GM21717 (cell line): ENCODE measurements around the gene RERE.

Experiments used
- ATAC-seq: cut with Tn5 transposase; IDR thresholded peaks from one replicate; pipeline ENCODE4 v1.9.1; 2021; ENCODE audit warnings: mild to moderate bottlenecking, moderate library complexity; ENCODE audit not compliant: unreplicated experiment

The RERE gene

DNA sequence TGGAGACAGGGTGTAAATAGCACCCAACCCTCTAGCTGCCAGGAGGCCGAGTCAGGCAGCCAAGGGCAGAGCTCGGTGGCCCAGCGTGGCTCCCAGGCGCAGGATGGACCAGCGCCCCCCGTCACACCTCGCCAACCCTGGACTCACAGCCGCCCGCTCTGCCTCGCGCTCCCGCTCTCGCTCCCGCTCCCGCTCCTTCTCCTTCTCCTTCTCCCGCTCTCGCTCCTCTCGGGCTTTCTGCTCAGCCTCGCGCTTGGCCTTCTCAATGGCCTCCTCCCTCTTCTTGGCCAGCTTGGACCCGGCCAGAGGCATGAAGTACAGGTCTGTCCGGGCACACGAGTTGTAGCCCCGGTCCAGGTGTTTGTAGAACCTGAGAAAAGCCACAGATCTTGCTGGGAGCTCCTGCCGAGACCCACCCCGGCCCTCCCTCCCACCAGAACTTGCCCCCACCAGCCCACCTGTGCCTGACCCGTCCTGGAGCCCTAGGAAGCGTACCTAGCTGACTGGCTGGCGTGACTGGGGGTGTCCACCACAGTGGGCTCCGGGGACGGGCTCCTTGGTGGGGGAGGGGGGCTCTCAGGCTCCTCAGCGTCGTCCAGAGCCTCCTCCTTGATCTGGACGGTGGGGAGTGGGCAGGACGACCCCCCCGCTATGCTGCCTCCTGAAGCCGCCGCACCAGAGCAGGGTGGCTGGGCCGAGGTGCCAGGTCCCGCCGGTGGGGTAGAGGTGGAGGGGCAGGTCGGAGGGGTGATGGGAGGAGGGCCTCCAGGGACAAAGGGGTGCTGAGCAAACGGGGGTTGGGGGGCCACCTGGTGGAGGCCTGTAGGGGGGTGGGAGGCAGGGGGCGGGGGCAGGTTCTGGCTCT, 457.6 kb downstream of the RERE start:
- ATAC-seq: no peak

DNA sequence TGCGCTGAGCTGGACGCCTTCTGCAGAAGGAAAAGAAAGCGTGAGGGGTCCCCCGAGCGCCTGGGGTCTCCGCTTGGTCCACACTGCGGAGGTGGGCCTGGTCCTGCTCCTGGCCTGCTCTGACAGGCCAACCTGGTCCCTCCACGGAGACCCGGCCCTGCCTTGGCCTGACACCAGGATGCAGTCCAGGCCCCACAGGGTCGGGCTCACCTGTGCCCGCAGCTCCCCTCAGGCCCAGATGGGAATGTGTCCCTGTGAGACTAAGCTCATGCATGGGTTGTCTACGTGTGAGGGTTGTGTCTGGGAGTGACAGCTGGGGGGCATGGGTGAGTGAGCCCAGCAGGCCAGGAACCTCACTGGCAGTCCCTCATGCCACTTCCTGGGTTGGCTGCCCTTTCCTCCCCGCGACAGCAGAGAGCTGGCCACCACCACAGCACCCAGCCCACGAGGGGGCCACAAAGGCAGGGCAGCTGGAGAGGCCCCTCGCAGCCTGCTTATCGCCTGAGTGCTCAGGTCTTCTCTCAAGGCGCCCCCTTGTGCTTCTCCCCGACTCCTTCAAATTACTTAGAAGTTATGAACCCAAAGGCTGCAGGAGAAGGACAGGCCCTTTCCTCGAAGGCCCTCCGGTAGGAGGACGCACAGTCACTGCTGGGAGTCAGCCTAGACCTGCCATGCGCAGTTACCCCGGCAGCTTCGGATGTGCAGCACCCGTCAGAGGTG, 458.4 kb downstream of the RERE start:
- ATAC-seq: no peak

DNA sequence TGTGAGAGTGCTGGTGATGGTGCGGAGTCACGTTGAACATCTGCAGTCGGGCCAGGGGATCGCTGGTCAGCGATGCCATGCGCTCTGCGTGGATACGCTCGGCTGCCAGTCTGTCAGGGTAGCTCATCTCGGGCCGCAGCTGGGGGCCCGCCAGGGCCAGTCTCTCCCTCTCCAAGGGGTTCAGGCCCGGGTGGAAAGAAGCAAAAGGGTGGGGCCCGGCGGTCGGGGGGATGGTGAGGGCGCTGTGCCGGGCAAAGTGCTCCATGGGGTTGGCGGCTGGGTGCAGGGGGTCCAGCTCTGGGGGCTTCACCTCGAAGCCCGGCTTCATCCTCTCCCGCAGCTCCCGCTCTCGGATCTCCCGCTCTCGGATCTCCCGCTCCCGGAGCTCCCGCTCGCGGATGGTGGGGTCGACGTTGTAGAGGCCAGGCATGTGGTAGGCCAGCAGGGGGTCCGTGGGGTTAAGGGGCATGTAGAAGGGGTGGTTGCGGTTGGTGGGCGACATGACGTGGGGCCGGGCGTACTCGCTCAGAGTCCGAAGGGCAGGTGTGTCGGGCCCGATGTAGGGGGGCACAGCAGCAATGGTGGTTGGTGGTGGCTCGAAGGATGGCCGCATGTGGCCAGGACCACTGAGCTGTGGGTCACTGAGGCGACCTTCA, 459.1 kb downstream of the RERE start:
- ATAC-seq: no peak

DNA sequence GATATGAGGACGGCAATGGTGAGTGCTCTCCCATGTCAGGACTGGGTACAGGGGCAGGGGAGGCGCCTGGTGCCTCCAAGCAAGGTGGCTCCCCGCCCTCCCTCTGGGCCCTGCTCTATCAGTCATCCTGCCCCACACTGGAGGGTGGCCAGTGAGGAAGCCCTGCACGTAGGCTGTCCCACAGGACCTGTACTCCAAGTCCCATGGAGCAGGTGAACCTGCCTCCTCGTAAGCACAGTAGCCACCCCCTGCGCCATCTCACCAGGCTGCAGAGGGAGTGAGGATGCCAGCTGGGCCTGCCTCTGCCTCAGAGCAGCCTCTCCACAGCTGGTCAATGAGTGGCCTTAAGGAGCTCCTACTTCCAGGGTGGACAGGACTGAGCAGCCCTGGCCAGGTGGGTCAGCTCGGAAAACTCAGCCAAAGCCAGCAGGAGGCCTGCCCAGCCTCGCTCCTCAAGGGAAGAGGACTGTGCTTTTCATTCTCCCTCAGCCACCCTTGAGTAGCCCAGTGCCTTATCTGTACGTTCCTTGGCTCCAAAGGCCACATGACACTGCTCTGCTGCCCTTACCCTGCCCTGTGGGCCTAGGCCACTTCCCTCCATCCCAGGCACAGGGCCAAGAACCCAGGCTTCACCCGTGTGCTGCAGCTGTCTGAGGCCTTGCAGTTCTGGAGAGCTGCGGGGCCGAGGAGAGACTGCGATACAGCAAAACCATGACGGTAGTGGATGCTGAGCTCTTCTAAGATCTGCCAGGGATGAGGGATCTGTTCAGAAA, 459.9 kb downstream of the RERE start:
- no peak for ATAC-seq

DNA sequence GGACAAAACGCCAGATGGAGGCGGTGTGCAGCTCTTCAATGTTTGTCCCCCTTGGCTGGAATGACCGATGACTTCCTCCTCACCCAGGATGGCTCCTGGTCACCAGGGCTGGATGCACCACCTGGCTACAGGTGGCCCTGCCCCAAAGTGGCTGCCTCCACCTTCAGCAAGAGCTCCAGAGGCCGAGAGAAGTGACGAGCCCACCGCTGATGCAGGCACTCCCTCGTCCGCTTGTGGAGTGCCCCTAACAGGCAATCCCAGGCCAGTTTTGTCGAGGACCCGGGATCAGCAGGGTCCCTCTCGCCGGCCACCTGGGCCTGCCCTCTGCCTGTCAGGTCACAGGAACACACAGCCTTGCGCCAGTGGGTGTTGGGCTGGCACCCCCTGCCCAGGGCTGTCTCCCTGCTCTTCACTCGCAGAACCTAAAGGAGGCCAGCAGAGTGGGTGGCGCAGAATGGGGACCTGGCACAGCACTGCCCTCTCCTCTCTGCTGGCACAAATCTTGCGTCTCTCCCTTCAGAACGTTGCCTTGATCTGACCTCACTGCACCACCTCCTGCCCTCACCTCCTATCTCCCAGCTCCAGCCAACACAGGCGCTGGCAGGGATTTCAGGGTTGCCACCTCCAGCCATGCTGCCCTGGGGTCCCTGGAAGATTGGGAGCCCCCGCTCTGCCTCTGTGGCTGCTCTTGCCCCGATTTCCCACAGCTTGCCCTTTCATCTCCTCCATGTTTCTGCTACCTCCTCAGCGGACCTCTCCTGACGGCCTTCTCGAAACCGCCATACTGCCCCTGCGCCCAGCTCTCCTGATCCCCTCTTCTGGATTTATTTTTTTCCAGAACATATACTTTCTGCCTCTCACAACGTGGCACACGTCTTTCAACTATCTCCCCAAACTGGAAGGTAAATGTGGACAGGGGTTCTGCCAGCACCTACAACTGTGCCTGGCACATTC, 460.9 kb downstream of the RERE start:
- ATAC-seq: no peak

DNA sequence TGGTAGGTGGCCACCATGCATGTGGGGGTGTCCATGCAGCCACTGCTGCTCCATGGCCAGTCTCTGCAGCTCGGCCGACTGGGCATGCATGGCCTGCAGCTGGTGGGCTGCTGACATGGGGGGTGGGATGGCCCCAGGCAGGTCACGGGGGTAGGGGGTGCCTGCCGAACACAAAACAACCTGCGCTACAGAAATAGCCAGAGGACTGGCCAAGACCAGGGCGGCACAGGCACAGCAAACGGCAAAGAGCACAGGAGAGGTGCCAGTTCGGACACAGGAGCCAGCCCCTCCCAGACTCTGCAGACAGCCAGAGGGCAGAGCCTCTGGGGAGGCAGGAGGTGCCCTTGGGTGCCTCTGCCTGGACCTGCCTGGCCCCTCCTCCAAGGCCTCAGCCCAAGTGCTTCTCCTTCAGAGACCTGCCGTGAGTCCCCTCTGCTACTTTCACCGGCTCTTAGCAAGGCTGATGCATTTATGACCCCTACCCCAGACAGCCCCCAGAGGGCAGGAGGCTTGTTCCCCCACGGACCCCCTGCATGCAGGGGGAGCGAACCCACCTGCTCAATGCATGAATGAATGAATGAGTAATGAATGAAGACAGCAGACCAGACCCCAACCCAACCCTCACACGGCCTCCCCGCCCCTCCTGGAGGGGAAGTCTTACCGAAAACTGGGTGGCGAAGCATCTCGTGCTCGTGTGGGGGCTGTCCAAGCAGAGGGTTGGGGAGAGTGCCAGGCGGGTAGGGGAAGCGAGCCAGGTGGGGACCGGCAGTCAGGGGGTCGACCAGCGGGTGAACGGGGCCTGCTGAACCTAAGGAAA, 461.8 kb downstream of the RERE start:
- no peak for ATAC-seq

DNA sequence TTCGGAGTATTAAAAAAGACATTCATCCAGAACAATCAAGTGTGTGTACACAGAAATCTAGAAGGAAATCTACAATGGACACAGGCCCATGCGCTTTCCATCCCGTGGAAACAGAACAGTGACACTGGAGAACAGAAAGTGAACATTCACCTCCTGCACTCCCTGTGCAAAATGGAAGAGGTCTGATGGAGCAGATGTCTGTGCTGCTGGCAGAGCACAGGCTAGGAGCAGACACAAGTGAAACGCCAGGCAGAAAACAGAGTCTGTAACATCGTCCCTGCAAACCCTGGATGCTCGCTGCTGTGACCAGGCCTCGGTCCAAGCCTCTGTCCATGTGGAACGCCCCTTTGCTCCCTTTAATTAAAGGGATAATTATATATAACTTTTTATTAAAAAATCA, 463.4 kb downstream of the RERE start:
- no peak for ATAC-seq

DNA sequence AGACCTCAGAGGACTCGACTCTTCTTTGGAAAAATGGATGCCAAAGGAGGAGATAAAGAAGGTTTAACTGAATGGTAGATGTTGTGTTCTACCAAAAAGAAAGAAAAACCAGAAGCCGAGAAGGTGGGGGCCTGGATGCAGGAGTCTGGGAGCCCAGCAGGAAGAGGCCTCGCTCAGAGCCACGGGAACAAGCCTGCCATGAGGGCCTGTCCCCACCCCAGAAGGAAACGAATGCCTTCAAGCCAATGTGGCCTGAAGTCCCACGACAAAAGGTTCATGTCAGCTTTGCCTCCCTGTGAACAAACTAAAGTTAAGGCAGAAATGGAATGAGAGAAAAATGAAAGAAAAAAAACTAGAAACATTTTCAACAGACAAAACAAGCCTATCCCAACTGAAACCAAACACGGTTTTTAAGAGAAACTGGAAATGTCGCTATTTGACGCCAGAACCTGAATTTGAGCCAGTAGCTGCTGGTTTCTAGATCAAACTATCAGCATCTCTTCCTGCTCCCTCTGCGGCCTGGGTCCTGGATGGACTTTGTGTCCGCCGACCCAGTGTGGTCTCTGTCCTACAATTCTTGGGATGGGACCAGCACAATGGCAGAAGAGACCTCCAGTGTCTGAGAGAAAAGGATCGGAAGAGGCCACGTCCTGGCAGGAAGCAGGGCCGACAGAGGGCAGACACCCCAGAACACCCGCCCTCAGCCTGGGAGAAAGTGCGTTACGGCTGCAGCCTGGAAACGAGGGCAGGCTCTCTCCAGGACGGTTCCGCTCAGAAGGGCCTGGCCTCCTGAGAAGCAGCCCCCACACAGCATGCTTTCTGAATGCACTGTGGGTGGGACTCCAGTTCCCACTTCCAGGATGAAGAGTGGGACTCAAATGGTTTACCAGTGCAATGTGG, 464.3 kb downstream of the RERE start:
- no peak for ATAC-seq

DNA sequence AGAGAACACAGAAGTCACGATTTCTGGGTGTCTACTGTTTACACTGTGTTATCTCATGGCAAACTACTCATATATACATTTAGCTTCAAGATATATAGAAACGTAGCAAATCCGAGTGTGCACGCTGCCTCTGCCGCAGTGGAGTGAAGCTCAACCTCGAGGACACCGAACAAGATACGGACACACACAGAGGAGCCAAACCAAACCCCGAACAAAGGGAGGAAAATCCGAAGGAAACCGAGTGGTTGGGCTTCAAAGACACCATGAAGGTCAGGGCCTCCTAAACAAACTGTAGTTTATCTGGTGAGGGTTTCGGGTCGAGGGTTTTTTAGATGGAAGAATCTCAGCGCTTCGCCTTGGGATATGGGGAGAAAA, 465.0 kb downstream of the RERE start:
- no peak for ATAC-seq

DNA sequence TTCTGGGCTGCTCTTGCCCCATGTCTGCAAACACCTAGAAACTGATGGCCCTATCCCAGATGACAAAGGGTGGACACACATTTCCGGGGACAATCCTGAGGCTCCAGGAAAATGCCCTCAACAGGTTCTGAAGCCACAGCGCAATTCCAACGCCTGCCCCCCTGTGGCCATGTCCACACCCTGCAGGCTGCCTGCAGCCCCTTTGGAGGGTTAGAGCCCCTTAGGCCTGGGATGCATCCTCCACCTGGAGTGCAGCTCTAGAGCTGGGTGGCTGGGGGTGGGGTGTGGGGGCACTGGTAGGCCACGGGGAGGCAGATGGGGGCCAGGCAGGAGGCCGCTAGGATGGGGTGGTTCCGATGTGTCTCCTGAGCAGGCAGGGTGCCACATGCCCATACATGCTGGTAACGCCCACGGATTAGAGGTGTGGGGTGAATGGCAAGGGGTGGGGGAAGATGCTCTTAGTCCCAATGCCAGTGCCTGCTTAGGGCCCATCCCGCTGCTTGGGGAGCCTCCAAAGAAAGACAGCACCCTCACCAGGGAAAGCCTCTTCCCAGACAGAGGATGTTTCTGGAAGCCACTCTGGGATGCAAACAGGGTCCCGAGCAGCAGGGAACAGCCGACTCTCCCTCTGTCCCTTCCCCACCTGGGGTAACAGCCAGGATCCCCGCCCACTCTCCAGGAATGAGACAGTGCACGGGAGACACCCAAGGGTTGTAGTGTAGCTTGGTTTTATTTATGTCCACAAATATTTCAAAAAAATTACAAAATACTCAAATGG, 465.6 kb downstream of the RERE start:
- no peak for ATAC-seq

DNA sequence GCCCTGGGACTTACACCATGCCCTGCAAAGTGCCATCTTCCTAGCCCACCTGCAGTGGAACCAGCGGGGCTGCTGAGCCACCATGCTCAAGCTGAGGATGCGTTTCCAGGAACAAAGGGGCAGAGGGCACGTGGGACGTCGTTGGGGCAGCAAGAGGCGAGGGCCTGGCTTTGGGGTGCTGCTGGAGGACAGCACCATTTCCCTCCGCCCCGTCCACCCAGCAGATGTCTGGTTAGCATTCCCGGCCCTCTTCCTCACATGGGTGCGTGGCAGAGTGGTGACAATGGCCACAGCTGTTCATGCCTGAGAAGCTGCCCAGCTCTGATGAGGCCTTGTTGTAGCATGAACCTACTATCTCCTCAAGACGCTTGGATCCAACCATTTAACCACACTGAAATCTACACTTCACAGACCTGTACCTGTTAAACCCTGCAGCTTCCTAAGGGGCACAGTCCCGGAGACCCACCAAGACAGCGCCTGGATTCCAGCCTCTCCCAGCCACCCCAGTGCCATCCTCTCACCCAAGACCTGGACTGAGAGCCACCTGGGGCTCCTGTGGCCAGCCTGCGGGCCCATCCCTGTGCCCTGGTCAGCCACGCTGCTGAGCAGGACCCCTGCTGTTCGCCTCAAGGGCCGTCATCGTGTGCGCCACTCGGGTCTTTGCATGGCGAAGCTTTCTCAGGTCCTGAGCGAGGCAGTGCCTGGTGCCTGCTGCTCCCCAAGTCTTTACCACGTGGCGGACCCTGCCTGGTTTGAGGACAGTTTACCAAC, 466.3 kb downstream of the RERE start:
- ATAC-seq: no peak

DNA sequence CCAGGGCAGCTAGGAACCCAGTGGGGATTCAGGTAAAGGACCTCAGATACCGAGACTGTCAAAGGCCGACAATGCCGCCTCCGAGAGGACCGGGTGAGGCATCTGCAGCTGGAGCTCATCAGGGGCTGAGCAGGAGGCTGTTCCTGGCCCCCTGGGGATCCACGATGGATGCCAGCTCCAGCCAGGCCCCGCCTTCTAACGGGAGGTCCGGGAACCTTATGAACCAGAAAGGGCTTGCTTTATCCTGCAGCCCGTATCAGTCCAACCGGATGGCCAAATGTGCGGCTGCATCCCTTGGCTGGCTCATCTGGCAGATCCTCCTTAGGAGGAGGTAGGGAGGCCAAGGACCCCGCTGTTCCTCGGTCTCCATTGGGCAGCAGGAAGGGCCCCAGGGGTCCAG, 467.5 kb downstream of the RERE start:
- ATAC-seq: no peak

DNA sequence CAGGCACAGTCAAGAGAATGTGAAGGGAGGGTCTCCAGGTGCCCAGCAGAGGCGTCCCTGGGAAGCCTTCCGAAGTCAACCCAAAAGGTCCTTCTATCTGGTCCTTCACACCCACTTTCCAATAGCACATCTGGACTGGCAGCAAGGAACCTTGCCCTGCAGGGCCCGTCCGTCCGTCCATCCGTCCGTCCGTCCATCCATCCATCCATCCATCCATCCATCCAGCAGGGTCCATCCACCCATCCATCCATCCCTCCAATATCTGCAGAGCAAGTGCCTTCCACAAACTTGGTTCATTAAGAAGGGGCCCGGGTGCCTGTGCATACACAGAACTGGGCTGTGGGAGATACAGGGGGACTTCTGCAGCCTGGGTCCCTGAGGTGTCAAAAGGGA, 468.0 kb downstream of the RERE start:
- no peak for ATAC-seq

DNA sequence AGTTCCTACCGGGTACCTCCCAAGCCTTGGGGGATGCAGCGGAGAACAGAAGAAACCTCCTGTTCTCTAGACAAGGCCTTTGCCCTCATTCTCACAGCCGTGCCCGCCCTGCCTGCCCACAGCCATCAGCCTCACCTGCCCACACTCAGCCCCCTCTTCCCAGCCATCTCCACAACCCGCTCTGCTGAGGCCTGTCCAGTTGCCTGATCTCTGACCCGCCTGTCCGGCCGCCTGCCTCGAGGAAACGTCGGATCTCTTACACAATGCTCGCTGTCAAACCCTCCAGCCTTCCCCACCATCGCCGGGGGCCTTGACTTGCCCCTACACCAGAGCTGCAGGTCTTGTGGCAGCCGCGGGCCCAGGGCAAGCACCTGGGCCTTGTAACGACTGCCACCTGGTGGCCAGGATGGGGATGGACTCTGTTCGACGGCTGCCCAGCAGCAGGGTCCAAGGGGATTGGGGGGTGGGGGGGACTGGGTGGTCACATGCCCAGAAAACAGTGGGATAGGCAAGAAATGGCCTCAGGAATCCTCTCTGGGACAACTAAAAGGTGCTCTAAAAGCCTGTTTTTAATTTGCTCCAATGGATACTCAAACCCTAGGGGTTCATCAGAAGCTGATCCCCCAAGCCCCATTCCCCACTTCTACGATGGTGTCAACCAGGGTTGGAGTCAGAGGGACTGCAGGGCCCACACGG, 468.5 kb downstream of the RERE start:
- ATAC-seq: no peak

DNA sequence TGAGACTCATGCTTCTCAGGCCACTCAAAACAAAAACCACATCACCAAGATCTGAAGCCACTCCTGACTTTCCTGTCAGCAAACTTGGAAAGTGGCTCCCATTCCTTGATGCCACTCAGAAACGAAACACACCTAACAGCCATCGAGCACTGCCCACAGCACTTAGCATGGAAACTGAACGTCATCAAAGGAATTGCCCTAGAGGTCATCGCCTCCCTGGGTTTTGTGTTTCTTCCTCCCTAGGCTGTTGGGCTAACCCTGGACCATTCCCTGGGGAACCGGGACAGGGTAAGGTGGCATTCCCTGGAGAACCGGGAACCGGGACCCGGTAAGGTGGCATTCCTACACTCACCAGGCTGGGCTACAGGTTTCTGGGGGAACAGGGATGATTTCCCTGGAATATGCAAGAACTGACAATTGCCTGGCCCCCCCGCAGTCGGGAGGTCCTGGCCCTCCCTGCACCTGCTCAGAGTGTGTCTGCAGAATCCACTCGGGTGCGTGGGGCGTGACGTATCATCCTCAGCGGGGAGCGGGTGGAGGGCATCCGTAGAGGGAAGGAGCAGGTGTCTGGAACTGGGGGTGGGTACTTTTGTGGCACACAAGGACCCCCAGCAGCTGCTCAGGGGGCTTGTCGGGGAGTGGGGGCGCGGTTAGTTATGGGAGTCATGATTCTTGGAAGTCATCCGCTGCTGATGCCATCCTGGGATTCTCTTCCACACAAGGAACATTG, 469.2 kb downstream of the RERE start:
- ATAC-seq: no peak
